Type B pancreatic cell (in vitro differentiated cells): ENCODE results near the gene NRCAM. TPM values are rescaled to one million over a fixed set of nuclear protein-coding genes. Genes with fewer than 3 reads are reported as not detected.

Source experiments
- DNase-seq: peaks from one replicate; pipeline ENCODE4 v3.0.0; 2021; ENCODE audit warnings: mixed read lengths; ENCODE audit not compliant: unreplicated experiment; ENCODE audit errors: extremely low spot score
- H3K27ac Mint-ChIP-seq: 2 replicates; pipeline ENCODE4 v1.8.0; 2021; ENCODE audit warnings: mild to moderate bottlenecking, mixed read lengths
- H3K27me3 Mint-ChIP-seq: 2 replicates; pipeline ENCODE4 v1.8.0; 2021; ENCODE audit warnings: mixed read lengths
- H3K36me3 Mint-ChIP-seq: 2 replicates; pipeline ENCODE4 v1.8.0; 2021; ENCODE audit warnings: mixed read lengths
- H3K4me1 Mint-ChIP-seq: one replicate; pipeline ENCODE4 v1.8.0; 2021; ENCODE audit warnings: mixed read lengths; ENCODE audit not compliant: unreplicated experiment
- H3K4me3 Mint-ChIP-seq: 2 replicates; pipeline ENCODE4 v1.8.0; 2021; ENCODE audit warnings: mild to moderate bottlenecking, mixed read lengths
- H3K9me3 Mint-ChIP-seq: 2 replicates; pipeline ENCODE4 v1.8.0; 2021; ENCODE audit warnings: mixed read lengths
- CTCF ChIP-seq: fragments of 200-600 bp; sonication (generic); conservative IDR thresholded peaks from 2 replicates; pipeline ENCODE4 v1.5.0; 2021; ENCODE audit warnings: antibody characterized with exemption, mild to moderate bottlenecking
- total RNA-seq: library from RNA; stranded (reverse); gene quantifications from 2 replicates; pipeline ENCODE4 v1.2.1, GENCODE V29; 2021; ENCODE audit warnings: low replicate concordance

NRCAM gene
- total RNA-seq, 1 donor from 2014 or later: 41.0 TPM

GRCh38 chr7:108136191-108136688 lies 320.0 kb downstream of the NRCAM start:
- no peaks in the 10 kb centered on the region for H3K9me3 Mint-ChIP-seq
- no peaks in the 10 kb centered on the region for H3K4me1 Mint-ChIP-seq
- no peak overlapping the region for H3K27ac Mint-ChIP-seq
- TF ChIP-seq CTCF: no peak
- no peak overlapping the region for H3K4me3 Mint-ChIP-seq
- H3K27me3 Mint-ChIP-seq: peaks cover 12% of the 10 kb centered on the region
- no peak for DNase-seq
- no peaks in the 10 kb centered on the region for H3K36me3 Mint-ChIP-seq

- no peak for DNase-seq
- Mint-ChIP-seq H3K27ac (no peak overlapping the region), H3K36me3 (no peaks in the 10 kb centered on the region), H3K9me3 (no peaks in the 10 kb centered on the region), H3K4me3 (no peak overlapping the region), H3K27me3 (peaks cover 12% of the 10 kb centered on the region), H3K4me1 (no peaks in the 10 kb centered on the region)
- TF ChIP-seq CTCF: no peak
Observed at GRCh38 chr7:108135446-108136190, 320.6 kb downstream of the NRCAM start.

- peaks cover 4% of the 10 kb centered on the region for H3K4me1 Mint-ChIP-seq
- no peak overlapping the region for H3K4me3 Mint-ChIP-seq
- no peaks in the 10 kb centered on the region for H3K9me3 Mint-ChIP-seq
- H3K27ac Mint-ChIP-seq: no peak overlapping the region
- no peak for TF ChIP-seq CTCF
- H3K27me3 Mint-ChIP-seq: peaks cover 7% of the 10 kb centered on the region
- no peaks in the 10 kb centered on the region for H3K36me3 Mint-ChIP-seq
- DNase-seq: no peak
Observed at GRCh38 chr7:108134486-108134885, 321.8 kb downstream of the NRCAM start.

GRCh38 chr7:108132551-108133265 lies 323.5 kb downstream of the NRCAM start:
- no peak for TF ChIP-seq CTCF
- Mint-ChIP-seq H3K9me3 (no peaks in the 10 kb centered on the region), H3K4me3 (no peak overlapping the region), H3K27ac (no peak overlapping the region), H3K27me3 (peaks cover 4% of the 10 kb centered on the region), H3K4me1 (peaks cover 4% of the 10 kb centered on the region), H3K36me3 (no peaks in the 10 kb centered on the region)
- DNase-seq: no peak

- no peak for TF ChIP-seq CTCF
- DNase-seq: no peak
- no peaks in the 10 kb centered on the region for H3K36me3 Mint-ChIP-seq
- H3K4me1 Mint-ChIP-seq: peaks cover 10% of the 10 kb centered on the region
- peaks cover 4% of the 10 kb centered on the region for H3K27me3 Mint-ChIP-seq
- H3K27ac Mint-ChIP-seq: peak within 1 kb of the TSS; percentile 34
- no peaks in the 10 kb centered on the region for H3K9me3 Mint-ChIP-seq
- H3K4me3 Mint-ChIP-seq: peak within 1 kb of the TSS; percentile 26
Observed at GRCh38 chr7:108130261-108130660, 326.0 kb downstream of the NRCAM start, which contains the start of gene LAMB4. TSS of gene LAMB4 (minus strand) at chr7:108130361. CDS start at chr7:108123164, 7,197 bp downstream.
